GM12865 (cell line): ENCODE measurements around the gene RAD51AP1.

Source experiments
- DNase-seq: peaks from one replicate; pipeline ENCODE4 v3.0.0; 2010; ENCODE audit warnings: low read depth
- H3K4me3 ChIP-seq: 2 replicates; pipeline ENCODE4 v1.5.1; 2011; ENCODE audit warnings: mild to moderate bottlenecking, low read depth, low read length, control low read depth
- CTCF ChIP-seq: IDR thresholded peaks from 2 replicates; pipeline ENCODE4 v1.5.1; 2011; ENCODE audit warnings: low read length, control low read depth, low read depth, inconsistent platforms; ENCODE audit not compliant: insufficient read depth; ENCODE audit errors: missing control alignments

RAD51AP1 gene

DNA sequence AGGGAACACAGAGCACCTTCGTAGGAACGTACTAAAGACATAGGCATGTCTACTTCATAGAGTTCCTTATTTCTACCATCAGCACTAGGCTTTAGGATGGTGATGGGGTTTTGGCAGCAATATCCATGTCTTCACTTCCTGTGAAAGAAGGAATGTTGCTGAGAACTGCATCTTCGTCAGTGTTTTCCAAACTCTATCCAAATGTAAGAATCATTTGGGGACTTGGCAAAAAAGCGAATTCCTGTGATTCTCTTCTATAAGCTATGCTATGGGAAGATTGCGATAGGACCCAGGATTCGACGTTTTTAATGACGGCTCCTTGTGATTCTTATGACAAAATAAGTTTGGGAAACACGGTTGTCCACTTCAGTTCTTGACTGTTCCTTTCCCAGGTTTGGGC is 70.4 kb downstream of the RAD51AP1 start:
- H3K4me3 ChIP-seq, result no peak overlapping the region
- DNase-seq, result no peak
- TF ChIP-seq CTCF, result no peak
